GM19238 (cell line): Measurements from ENCODE around the gene GRIN2C.

Source experiments
- DNase-seq: peaks from one replicate; pipeline ENCODE4 v3.0.0; 2011; ENCODE audit warnings: low spot score; ENCODE audit not compliant: insufficient read length

Gene GRIN2C

DNA sequence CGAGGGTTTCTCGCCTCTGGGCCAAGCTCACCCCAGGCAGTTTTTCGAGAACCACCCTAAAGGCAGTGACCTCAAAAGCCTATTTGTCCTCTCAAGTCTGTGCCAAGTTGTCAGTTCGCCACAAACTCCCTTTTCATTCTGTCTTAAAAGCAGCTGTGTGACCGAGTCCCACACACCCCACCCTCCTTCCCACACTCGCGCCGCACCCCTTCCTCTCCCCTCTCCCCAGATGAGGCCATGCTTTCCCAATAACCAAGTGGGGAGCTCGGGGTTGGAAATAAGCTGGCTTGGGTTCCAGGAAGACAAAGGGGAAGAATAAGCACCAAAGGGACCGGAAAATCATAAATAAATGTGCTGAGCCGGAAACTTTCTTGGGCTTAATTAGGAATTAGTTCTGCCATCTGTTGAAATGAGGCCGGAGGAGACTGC is 36.7 kb downstream of the GRIN2C start:
- no peak for DNase-seq

DNA sequence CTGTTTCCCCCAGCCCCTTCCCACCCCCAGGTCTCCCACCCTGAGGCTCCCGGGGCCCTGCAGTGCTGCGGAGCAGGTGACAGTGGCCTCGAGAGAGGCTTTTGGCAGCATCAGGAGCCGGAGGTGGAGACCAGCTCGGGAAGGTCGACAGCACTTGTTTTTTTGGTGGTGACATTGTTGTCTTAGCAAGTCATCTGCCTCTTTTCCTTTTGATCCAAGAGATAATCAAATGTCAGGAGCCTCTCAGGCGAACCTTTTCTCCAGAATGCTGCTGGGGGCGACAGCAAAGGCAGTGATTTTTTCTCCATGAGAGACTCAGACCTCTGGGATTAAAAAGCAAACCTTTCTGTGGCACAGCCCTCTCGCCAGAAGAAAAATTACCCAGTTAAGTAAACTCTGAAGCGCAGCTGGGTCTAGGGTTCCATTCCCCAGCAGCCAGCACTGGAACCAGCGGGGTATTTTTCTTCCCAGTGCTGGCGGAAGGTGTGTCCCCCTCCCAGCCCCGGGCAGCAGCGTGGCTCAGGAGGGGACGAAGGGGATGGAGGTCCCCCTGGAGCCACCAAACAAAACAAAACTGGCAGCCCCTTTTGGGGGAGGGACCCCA is 37.2 kb downstream of the GRIN2C start:
- no peak for DNase-seq

DNA sequence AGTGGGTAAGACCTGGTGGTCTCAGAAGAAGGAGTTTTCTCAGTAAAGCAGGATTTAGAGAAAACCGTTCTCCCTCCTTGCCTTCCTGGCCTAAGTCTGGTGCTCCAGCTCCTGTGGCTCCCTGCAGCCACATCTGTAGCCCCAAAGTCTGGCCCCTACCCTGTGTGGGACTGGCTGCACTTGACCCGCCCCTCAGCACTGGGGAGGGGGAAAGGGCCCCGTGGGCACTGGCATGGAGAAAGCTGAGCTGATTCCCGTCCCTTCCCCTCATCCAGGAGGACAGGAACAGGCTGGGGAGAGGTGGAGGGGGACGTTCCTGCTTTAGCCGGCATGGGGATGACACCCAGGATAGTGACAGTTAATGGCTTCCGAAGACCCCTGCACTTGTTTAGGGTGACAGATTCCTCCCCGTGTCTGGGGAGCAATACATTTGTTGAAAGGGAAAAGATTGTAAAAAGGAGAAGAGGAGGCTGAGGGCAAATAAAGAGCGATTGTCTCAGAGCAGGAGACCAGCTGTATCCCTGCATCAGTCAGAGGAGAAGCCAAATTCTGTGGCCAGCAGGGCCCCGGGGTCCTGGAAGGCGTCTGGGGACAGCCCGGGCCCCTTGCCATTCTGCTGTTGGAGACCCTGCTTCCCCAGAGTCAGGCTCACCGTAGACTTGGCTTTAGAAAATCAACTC is 37.9 kb downstream of the GRIN2C start:
- DNase-seq = no peak

DNA sequence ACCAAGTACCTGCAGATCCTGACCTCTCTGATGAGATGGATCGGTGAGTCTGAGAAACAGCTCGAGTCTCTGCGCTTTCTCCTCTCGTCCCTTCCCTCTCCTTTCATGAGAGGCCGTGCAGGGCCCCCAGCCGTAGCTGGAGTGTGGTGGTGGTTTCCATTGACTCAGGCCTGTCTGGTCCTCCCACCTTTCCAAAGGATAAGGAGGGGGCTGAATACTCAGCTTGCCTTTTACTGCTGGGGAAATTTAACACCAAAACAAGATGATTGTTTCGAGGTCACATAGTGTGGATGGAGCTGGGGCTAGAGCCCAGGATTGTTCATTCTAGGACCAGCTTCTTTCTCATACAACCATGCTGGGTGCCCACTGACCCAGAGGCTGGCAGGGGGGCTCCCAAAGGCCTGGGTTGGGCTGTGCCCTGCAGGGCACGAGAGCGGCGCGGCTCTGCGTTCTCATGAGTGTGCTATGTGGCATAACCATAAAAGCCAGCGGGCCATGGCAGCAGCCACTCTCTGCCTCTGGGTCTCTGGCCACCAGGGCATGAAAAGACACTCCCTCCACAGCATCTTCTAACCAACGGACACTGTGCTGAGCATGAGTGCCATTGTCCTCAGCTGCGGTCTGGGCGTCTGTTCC is 39.8 kb downstream of the GRIN2C start:
- no peak for DNase-seq

DNA sequence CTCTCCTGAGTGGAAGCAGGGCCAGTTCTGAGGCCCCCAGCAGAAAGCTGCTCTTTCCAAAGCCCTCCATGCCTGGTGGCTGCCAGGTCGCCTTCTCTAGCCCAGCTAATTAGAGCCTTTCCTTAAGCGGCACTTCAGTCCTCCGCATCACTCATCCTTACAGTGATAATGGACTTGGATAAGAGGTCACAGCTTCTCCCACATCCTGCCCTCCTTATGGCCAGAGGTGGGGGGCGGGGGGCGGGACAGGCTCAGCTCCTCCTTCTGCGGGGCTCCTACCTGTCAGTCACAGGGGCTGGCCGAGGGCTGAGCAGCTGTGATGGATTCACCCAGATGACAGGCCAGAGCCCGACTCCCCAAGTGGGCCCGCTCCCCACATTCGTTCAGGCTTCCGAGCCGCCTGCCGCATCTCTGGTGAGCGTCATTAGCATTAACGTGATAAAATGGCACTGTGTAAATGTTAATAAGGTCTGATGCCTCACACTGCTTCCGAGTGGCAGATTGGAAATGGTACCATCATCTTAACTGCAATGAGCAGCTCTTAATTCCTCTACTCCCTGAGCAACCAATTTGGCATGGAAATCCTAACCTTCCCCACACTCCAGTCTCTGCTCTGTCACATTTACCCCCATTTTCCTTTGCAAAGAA is 41.3 kb downstream of the GRIN2C start:
- DNase-seq = no peak

GRCh38 chr17:74816905-74817620 is 42.6 kb downstream of the GRIN2C start:
- DNase-seq = no peak

GRCh38 chr17:74815550-74816370 is 43.9 kb downstream of the GRIN2C start:
- no peak for DNase-seq

DNA sequence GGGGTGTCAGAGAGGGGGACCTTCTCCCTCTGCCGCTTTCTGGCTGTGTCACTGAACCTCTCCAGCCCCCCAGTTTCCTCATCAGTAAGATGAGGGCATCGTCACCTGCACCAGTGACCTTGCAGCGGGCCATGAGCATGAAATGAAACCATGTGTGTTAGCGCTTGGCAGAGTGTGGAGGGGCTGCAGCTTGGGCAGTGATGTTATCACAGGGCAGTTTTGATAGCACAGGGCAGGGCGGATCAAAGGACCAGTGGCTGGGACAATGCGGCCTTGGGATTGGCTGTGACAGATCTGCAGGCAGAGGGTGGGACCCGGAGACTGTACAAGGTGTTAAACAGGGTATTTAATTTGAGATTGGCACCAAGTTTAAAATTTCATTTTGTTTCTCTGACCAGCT is 44.6 kb downstream of the GRIN2C start:
- DNase-seq = no peak

GRCh38 chr17:74814453-74814852 is 45.2 kb downstream of the GRIN2C start:
- DNase-seq = no peak

DNA sequence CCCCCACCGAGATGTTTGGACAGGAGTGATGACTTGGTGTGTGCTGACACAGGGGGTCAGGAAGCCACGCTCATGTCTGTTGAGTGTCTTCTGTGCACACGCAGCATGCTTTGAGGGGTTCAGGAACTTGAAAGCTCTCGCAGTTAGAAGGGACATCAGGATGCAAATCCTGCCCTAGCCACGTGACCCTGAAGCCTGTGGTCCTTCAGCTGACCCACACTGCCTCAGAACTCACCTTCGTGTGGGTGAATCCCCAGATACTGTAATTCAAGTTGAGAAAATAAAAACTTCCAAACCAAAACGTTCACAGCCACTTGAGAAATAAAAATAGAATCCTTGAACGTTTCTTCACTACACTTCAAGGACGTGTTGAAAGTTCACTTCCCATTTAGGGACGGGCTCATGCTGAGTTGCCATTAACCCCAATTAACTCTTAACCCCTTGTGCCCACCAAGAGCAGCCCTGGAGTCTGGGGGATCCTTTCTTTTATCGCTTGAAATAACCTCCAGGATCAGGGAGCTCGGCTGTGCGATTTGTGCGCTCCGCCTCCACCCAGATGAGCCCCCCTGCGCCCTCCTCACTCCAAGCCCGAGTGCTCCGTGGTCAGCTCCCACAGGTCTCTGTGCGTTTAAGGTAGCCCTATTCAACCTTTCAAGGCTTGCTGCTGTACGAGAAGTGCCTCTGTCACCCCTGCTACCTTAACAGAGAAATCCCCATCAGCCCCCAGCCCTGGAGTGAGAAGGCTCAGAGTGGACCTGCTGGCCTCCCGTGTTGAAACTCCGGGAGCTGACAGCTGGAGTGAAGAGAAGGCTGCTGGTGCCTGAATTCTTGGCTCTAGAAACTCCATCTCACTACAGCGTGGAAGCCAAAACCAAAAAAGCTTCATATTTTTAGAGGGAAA is 47.3 kb downstream of the GRIN2C start:
- DNase-seq = no peak

DNA sequence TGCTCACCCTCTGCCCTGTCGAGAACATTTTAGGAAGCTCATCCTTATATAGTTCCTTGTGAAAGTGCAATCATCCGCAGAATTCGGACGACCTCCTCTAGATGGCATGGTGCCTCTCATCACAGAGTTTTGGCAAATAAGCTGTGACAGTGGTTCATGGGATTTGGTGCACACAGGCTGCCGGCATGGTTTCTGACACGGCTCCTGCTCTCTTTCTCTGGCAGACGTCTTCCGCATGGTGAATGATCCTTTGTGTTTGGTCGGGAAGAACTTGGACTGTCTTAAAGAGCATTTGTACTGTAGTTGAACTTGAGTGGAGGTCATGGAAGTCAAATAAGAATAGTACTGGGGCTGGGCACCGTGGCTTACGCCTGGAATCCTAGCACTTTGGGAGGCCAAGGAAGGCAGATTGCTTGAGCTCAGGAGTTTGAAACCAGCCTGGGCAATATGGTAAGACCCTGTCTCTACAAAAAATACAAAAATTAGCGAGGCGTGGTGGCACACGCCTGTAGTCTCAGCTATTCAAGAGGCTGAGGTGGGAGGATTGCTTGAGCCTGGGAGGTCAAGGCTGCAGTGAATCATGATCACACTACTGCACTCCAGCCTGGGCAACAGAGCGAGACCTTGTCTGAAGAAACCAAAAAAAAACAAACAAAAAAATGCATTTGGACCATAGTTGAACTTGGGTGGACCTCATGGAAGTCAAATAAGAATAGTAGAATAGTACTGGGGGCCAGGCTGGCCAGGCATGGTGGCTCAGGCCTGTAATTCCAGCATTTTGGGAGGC is 48.8 kb downstream of the GRIN2C start:
- DNase-seq = no peak

GRCh38 chr17:74808714-74809430 is 50.8 kb downstream of the GRIN2C start:
- no peak for DNase-seq

DNA sequence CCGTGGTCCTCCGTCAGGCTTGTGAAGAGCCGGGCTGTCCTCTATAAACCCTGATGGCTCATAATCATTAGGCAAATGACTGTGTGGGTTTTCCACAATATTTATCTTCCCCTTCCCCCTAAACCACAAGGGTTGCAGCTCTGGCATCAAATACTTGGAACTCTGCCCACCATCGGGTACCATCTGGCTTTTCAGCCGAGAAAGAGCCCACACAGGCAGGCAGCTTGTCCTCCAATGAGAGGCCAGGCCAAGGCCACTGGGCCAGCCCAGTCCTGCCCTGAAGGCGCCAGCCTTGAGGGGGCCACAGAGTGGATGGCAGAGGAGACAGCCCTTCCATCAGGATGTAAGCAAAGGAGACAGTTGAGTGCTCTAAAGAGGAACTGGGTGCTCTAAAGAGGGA is 51.8 kb downstream of the GRIN2C start:
- no peak for DNase-seq

DNA sequence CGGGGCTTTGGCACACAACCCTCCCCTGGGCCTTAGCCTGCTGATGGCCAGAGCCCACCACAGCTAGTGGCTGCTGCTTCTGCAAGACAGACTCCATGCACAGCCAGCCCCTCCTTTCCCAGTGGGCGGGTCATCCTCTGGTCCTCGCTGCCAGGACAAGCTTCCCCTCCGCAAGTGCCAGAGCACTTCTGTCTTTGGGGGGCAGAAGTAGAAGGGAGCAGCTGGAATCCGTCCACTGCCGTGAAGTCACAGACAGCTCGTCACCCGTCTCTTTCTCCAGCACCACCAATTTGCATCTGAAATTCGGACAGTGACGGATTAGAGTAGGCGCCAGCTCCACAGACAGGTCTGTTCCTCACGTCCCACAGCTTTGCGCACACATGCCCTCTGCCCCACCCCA is 52.2 kb downstream of the GRIN2C start:
- no peak for DNase-seq

DNA sequence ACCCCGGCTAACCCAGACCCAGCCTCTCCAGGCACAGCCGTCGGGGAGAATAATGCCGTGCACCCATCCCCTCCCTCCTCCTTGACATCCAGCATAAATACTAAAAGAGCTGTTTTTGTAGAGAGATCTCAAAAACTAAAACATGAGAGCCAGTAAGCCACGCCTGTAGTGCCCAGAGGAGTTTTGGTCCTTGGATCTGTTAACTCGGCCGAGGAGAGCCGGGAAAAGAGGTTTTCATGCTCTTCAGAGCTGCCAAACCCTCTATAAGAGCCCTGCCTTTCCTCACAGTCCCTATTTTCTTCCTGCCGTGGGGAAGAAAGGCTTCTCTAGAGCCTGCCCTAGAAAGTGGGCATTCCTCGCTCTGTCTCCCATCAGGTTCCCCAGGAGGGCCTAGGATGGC is 53.4 kb downstream of the GRIN2C start:
- DNase-seq = no peak

GRCh38 chr17:74805591-74805991 is 54.1 kb downstream of the GRIN2C start:
- no peak for DNase-seq

GRCh38 chr17:74804683-74805082 is 55.0 kb downstream of the GRIN2C start:
- DNase-seq = no peak

DNA sequence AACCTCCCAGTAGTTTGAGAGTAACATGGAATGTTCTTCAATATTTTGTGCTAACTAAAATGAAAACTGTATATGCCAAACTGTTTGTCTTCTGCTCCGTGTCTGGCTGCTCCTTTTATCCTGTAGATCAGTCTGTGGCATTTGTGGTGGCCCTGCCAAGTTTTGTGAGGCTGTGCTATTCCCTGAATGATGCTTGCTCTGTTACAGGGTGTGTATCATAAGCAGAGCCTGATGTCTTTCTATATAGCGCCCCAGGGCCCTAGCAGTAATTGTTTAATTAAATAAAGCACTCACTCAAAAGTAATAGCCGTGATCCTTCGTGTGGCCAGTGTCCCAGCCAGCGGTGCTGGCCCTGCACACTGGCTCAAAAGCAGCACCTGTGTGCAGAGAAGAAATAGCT is 55.7 kb downstream of the GRIN2C start:
- DNase-seq = no peak
